Mucosa of descending colon (tissue), 3 donors: ENCODE measurements around the gene ACY1. TPM values are rescaled to one million over a fixed set of nuclear protein-coding genes. Genes with fewer than 3 reads are reported as not detected.

Experiments
- ATAC-seq: fragments of 200-7000 bp; cut with Tn5 transposase; one replicate; pipeline ENCODE4 v1.9.1; 2020; ENCODE audit warnings: mild to moderate bottlenecking, moderate library complexity
- DNase-seq, 3 donors: peaks; one replicate each; pipeline ENCODE4 v3.0.0-alpha.2; 2020
- H3K36me3 ChIP-seq: fragments of 200-600 bp; one replicate; pipeline ENCODE4 v1.8.0; 2021; ENCODE audit warnings: low read depth, mild to moderate bottlenecking
- H3K4me1 ChIP-seq: fragments of 200-600 bp; one replicate; pipeline ENCODE4 v1.8.0; 2021; ENCODE audit warnings: low read depth, mild to moderate bottlenecking
- H3K4me3 ChIP-seq: fragments of 200-600 bp; one replicate; pipeline ENCODE4 v1.8.0; 2021; ENCODE audit warnings: mild to moderate bottlenecking
- H3K9me3 ChIP-seq: fragments of 200-600 bp; one replicate; pipeline ENCODE4 v1.8.0; 2021; ENCODE audit warnings: mild to moderate bottlenecking
- intact Hi-C, 2 donors: fragments of 100-400 bp; cut with DNase I in 1 of 2; cut with micrococcal nuclease in 1 of 2; formaldehyde crosslinking; loops; one replicate each; pipeline versions ENCODE4 v1.11.0 to v1.11.1; 2022; cut with DNase I, micrococcal nuclease
- total RNA-seq, 3 donors: library from RNA; stranded (reverse); fragmentation: NEBNext Ultra II Directional in 2 of 3; extraction: Animal tissue kit (Norgen Biotek cat#: 25700) in 2 of 3; gene quantifications; one replicate each; pipeline versions ENCODE4 v1.2.1 to v1.2.4, GENCODE V29; 2021 to 2023
- TF ChIP-seq, protein P1 (sequence below): fragments of 200-600 bp; IDR thresholded peaks from one replicate; pipeline ENCODE4 v1.8.0; 2022; ENCODE audit warnings: antibody characterized with exemption, mild to moderate bottlenecking
- donor health status: DM: no; HTN: no; CAD: no; lungs with moderate emphysema.
- donor health status: DM: no; HTN: no; CAD: no.
- donor health status: DM: no; HTN: yes; CAD: no.

ACY1 gene
- total RNA-seq, 3 donors from 2014 or later: 79.9 to 180 (median 133) TPM

DNA sequence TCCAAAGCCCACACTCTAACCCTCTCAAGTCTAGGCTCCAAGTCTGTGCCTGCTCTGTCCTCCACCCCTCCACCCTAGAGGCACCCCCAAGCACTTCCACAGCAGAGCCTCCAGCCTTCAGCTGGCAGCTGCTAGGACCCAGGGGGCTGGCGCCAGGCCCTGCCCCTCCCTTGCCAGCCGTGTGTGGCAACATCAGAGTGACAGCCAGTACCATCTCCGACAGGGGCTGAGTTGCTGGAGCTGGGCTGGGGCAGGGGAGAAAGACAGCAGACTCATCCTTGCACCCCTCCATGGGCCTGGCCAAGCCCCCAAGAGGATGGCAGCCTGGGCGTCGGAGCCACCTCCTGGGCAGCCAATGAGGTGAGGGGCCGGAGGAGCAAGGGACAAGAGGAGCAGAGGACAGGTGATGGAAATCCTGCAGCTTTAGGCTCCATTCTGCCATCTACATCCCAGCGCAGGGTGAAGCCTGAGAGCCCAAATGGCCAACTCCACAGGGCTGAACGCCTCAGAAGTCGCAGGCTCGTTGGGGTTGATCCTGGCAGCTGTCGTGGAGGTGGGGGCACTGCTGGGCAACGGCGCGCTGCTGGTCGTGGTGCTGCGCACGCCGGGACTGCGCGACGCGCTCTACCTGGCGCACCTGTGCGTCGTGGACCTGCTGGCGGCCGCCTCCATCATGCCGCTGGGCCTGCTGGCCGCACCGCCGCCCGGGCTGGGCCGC is 28.0 kb upstream of the ACY1 start, which contains the start of gene GPR62:
Gene GPR62, plus strand, starts transcription at position 207 of the 718 bp plus-strand sequence. Its CDS starts 272 bp downstream, at position 479.
- peak in 2 of 3 donors; percentile 28 to 42 for DNase-seq
- Histone ChIP-seq H3K9me3 (no peaks in the 10 kb centered on the region), H3K4me1 (peaks cover 7% of the 10 kb centered on the region), H3K36me3 (no peaks in the 10 kb centered on the region), H3K4me3 (no peak within 1 kb of the TSS)
- TF ChIP-seq, protein P1, sequence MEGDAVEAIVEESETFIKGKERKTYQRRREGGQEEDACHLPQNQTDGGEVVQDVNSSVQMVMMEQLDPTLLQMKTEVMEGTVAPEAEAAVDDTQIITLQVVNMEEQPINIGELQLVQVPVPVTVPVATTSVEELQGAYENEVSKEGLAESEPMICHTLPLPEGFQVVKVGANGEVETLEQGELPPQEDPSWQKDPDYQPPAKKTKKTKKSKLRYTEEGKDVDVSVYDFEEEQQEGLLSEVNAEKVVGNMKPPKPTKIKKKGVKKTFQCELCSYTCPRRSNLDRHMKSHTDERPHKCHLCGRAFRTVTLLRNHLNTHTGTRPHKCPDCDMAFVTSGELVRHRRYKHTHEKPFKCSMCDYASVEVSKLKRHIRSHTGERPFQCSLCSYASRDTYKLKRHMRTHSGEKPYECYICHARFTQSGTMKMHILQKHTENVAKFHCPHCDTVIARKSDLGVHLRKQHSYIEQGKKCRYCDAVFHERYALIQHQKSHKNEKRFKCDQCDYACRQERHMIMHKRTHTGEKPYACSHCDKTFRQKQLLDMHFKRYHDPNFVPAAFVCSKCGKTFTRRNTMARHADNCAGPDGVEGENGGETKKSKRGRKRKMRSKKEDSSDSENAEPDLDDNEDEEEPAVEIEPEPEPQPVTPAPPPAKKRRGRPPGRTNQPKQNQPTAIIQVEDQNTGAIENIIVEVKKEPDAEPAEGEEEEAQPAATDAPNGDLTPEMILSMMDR: no peak
- ATAC-seq: no peak
- intact Hi-C loops: no loop called here

DNA sequence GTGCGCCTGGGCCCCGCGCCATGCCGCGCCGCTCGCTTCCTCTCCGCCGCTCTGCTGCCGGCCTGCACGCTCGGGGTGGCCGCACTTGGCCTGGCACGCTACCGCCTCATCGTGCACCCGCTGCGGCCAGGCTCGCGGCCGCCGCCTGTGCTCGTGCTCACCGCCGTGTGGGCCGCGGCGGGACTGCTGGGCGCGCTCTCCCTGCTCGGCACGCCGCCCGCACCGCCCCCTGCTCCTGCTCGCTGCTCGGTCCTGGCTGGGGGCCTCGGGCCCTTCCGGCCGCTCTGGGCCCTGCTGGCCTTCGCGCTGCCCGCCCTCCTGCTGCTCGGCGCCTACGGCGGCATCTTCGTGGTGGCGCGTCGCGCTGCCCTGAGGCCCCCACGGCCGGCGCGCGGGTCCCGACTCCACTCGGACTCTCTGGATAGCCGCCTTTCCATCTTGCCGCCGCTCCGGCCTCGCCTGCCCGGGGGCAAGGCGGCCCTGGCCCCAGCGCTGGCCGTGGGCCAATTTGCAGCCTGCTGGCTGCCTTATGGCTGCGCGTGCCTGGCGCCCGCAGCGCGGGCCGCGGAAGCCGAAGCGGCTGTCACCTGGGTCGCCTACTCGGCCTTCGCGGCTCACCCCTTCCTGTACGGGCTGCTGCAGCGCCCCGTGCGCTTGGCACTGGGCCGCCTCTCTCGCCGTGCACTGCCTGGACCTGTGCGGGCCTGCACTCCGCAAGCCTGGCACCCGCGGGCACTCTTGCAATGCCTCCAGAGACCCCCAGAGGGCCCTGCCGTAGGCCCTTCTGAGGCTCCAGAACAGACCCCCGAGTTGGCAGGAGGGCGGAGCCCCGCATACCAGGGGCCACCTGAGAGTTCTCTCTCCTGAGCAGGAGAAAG is 27.2 kb upstream of the ACY1 start:
- Histone ChIP-seq H3K36me3 (no peaks in the 10 kb centered on the region), H3K9me3 (no peaks in the 10 kb centered on the region), H3K4me1 (peaks cover 7% of the 10 kb centered on the region), H3K4me3 (no peak overlapping the region)
- DNase-seq (peak in 2 of 3 donors; percentile 56 to 64), ATAC-seq (peak; percentile 77)
- intact Hi-C loops: no loop called here
- TF ChIP-seq, protein P1: peak; percentile 17

GRCh38 chr3:51957520-51958205 is 25.7 kb upstream of the ACY1 start:
- peaks cover 7% of the 10 kb centered on the region for H3K4me1 ChIP-seq
- H3K4me3 ChIP-seq: no peak overlapping the region
- no peak for ATAC-seq
- no peaks in the 10 kb centered on the region for H3K9me3 ChIP-seq
- peak in 2 of 3 donors; percentile 17 to 41 for DNase-seq
- H3K36me3 ChIP-seq: no peaks in the 10 kb centered on the region
- TF ChIP-seq, protein P1: no peak
- intact Hi-C loops: no loop called here

DNA sequence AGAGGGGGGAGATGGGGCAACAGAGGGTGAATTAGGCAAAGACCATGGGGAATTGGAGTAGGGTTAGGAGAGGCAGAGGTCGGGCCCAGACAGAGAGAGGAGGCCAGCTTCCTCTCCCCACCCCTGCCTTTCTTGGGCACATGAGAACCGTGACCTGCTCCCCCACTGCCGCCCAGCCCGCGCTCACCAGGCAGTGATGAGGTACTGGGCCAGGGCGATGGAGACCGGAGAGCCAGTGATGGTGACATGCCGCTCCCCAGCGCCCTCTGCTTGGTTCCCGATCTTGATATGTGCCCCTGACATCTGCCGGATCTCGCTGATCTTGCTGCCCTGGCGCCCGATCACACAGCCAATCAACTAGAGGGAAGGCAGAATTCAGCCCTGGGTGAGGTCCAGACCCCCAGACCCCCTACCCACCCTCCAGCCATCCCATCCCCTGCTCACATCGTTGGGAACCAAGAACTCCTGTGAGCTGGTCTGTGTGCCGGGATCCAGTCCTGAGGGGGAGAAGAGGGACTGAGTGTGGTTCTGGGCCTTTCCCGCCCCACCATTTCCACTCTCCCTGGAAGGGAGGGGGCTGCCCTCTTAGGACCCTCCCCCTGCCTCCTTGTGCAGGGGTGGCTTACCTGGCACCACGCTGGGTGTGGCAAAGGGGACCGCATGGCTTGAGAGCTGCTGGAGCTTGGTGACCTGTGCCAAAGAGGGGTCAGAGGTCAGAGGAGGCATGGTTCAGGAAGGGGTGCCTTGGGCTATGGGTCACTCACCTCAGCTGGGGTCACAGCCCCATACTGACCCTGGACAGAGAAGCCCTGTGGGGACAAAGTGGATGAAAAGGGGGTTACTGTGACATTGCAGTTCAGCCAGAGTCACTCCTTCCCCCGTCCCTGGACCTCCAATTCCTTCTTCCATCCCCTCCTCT is 24.5 kb upstream of the ACY1 start:
- Histone ChIP-seq H3K36me3 (no peaks in the 10 kb centered on the region), H3K4me3 (no peak overlapping the region), H3K9me3 (no peaks in the 10 kb centered on the region), H3K4me1 (peaks cover 7% of the 10 kb centered on the region)
- peak in 2 of 3 donors; percentile 18 to 33 for DNase-seq
- intact Hi-C loops: no loop called here
- no peak for ATAC-seq
- TF ChIP-seq, protein P1: no peak
